GM23338 (cell line): ENCODE results near the gene MCM7. TPM values are rescaled to one million over a fixed set of nuclear protein-coding genes. Genes with fewer than 3 reads are reported as not detected.
A peak's percentile ranks its signal among the peaks of the same experiment; 100 is the strongest.

Experiments used
- ATAC-seq: fragments of 200-7000 bp; cut with Tn5 transposase; 3 replicates; pipeline ENCODE4 v1.9.1; 2020
- DNase-seq: peaks from one replicate; pipeline ENCODE4 v3.0.0-alpha.2; 2015; ENCODE audit warnings: low spot score
- H2AFZ ChIP-seq: fragments of 200-600 bp; sonication (generic); 2 replicates; pipeline ENCODE4 v1.8.0; 2016; ENCODE audit warnings: antibody characterized with exemption, mild to moderate bottlenecking, moderate library complexity
- H3F3A ChIP-seq: fragments of 200-600 bp; sonication (generic); replicated peaks from 2 replicates; pipeline ENCODE4 v1.8.0; 2017; ENCODE audit warnings: antibody characterized with exemption, mixed run types, low read depth
- H3K27ac ChIP-seq: fragments of 200-600 bp; sonication (generic); 2 replicates; pipeline ENCODE4 v1.6.1; 2016; ENCODE audit warnings: low read depth
- H3K27me3 ChIP-seq: fragments of 200-600 bp; sonication (generic); 2 replicates; pipeline ENCODE4 v1.8.0; 2016; ENCODE audit warnings: mild to moderate bottlenecking, mixed run types, moderate library complexity; ENCODE audit not compliant: insufficient read depth
- H3K36me3 ChIP-seq: fragments of 200-600 bp; sonication (generic); 2 replicates; pipeline ENCODE4 v1.8.0; 2016; ENCODE audit warnings: mild to moderate bottlenecking; ENCODE audit not compliant: insufficient read depth
- H3K4me1 ChIP-seq: fragments of 200-600 bp; sonication (generic); 2 replicates; pipeline ENCODE4 v1.8.0; 2016; ENCODE audit warnings: mild to moderate bottlenecking, moderate library complexity; ENCODE audit not compliant: insufficient read depth
- H3K4me2 ChIP-seq: fragments of 200-600 bp; sonication (generic); 2 replicates; pipeline ENCODE4 v1.7.1; 2017; ENCODE audit warnings: mixed run types
- H3K4me3 ChIP-seq: fragments of 200-600 bp; sonication (generic); 2 replicates; pipeline ENCODE4 v1.6.1; 2016; ENCODE audit warnings: mixed run types
- H3K79me2 ChIP-seq: fragments of 200-600 bp; sonication (generic); replicated peaks from 2 replicates; pipeline ENCODE4 v1.8.0; 2017; ENCODE audit warnings: mild to moderate bottlenecking; ENCODE audit not compliant: insufficient read depth
- H3K9me2 ChIP-seq: fragments of 200-600 bp; sonication (generic); 2 replicates; pipeline ENCODE4 v1.8.0; 2017; ENCODE audit not compliant: insufficient read depth
- H4K20me1 ChIP-seq: fragments of 200-600 bp; sonication (generic); replicated peaks from 2 replicates; pipeline ENCODE4 v1.8.0; 2017; ENCODE audit warnings: mild to moderate bottlenecking; ENCODE audit not compliant: insufficient read depth
- H3K27ac Mint-ChIP-seq: 2 replicates; pipeline ENCODE4 v1.8.0; 2020; ENCODE audit warnings: inconsistent platforms, mild to moderate bottlenecking, moderate library complexity, mixed read lengths
- H3K27me3 Mint-ChIP-seq: 3 replicates; pipeline ENCODE4 v1.8.0; 2022; ENCODE audit warnings: low read depth, mild to moderate bottlenecking, moderate library complexity, mixed read lengths, inconsistent platforms; ENCODE audit not compliant: insufficient read depth, poor library complexity
- H3K36me3 Mint-ChIP-seq: 3 replicates; pipeline ENCODE4 v1.8.0; 2021; ENCODE audit warnings: low read depth, mild to moderate bottlenecking, inconsistent platforms, moderate library complexity, mixed read lengths
- H3K4me1 Mint-ChIP-seq: 3 replicates; pipeline ENCODE4 v1.8.0; 2020; ENCODE audit warnings: mild to moderate bottlenecking, inconsistent platforms, mixed read lengths
- H3K4me3 Mint-ChIP-seq: 3 replicates; pipeline ENCODE4 v1.8.0; 2021; ENCODE audit warnings: moderate library complexity, mild to moderate bottlenecking, inconsistent platforms, mixed read lengths
- H3K9me3 Mint-ChIP-seq: 3 replicates; pipeline ENCODE4 v1.8.0; 2020; ENCODE audit warnings: moderate library complexity, mild to moderate bottlenecking, inconsistent platforms, mixed read lengths
- EZH2 ChIP-seq: fragments of 200-600 bp; sonication (generic); IDR thresholded peaks from one replicate; pipeline ENCODE4 v1.8.0; 2017; ENCODE audit warnings: antibody characterized with exemption, mild to moderate bottlenecking, low read depth; ENCODE audit not compliant: unreplicated experiment
- EZH2phosphoT487 ChIP-seq: fragments of 200-600 bp; sonication (generic); IDR thresholded peaks from one replicate; pipeline ENCODE4 v1.8.1; 2018; ENCODE audit warnings: antibody characterized with exemption; ENCODE audit not compliant: unreplicated experiment
- POLR2AphosphoS5 ChIP-seq: IDR thresholded peaks from 2 replicates; pipeline ENCODE4 v1.6.1; 2016; ENCODE audit warnings: antibody characterized with exemption, low read depth
- STAT1 ChIP-seq: IDR thresholded peaks from one replicate; pipeline ENCODE4 v1.6.1; 2016; ENCODE audit warnings: antibody characterized with exemption; ENCODE audit not compliant: unreplicated experiment
- ZNF462 ChIP-seq: fragments of 250-450 bp; sonication (Bioruptor Pico); IDR thresholded peaks from 2 replicates; pipeline ENCODE4 v1.5.0; 2020; ENCODE audit warnings: mild to moderate bottlenecking, moderate library complexity
- polyA plus RNA-seq: library from polyadenylated mRNA; unstranded; fragments of >200 nt; fragmentation: Nextera tagmentation; extraction: Ambion mirVana; gene quantifications from 2 replicates; pipeline ENCODE4 v1.2.1, GENCODE V29; 2016
- total RNA-seq: library from RNA; depleted of rRNA; stranded (reverse); fragments of >200 nt; shearing (Covaris generic); gene quantifications from 2 replicates; pipeline ENCODE4 v1.2.3, GENCODE V29; 2014

Gene MCM7
- total and polyA plus RNA-seq, 2 experiments from 2014 or later: 140 to 285 TPM

GRCh38 chr7:100065452-100066186 is 35.6 kb downstream of the MCM7 start:
- no peaks in the 10 kb centered on the region for H3K4me1 Mint-ChIP-seq
- Histone ChIP-seq H3K4me1 (no peaks in the 10 kb centered on the region), H3K4me2 (no peak overlapping the region), H4K20me1 (peaks cover 6% of the 10 kb centered on the region), H3F3A (peaks cover 27% of the 10 kb centered on the region), H3K9me2 (no peaks in the 10 kb centered on the region), H3K36me3 (peaks cover 28% of the 10 kb centered on the region), H2AFZ (no peak overlapping the region), H3K27ac (no peak overlapping the region), H3K27me3 (0 out of 2 replicates have a peak, but pooled peaks cover 3% of the 10 kb centered on the region), H3K79me2 (peaks cover 4% of the 10 kb centered on the region; the same call in 1 of the 2 replicates), H3K4me3 (no peak overlapping the region)
- DNase-seq: no peak
- H3K27me3 Mint-ChIP-seq: peaks cover 17% of the 10 kb centered on the region
- peaks cover 24% of the 10 kb centered on the region for H3K9me3 Mint-ChIP-seq
- no peak for TF ChIP-seq ZNF462 (CRISPR knock-in tag)
- TF ChIP-seq POLR2AphosphoS5: 0 out of 2 replicates have a peak, but pooled peaks have one; percentile 31
- TF ChIP-seq EZH2phosphoT487: no peak
- no peak for TF ChIP-seq STAT1
- ATAC-seq: no peak
- H3K4me3 Mint-ChIP-seq: no peak overlapping the region
- no peak overlapping the region for H3K27ac Mint-ChIP-seq
- H3K36me3 Mint-ChIP-seq: peaks cover 90% of the 10 kb centered on the region

GRCh38 chr7:100064162-100064561 is 37.0 kb downstream of the MCM7 start:
- Mint-ChIP-seq H3K4me1 (no peaks in the 10 kb centered on the region), H3K27me3 (peaks cover 9% of the 10 kb centered on the region), H3K27ac (no peak overlapping the region; the same call in 1 of the 2 replicates), H3K4me3 (no peak overlapping the region), H3K9me3 (peaks cover 9% of the 10 kb centered on the region; the same call in 1 of the 3 replicates), H3K36me3 (peaks cover 86% of the 10 kb centered on the region)
- DNase-seq (no peak), ATAC-seq (no peak)
- Histone ChIP-seq H3K27me3 (no peaks in the 10 kb centered on the region), H4K20me1 (peaks cover 6% of the 10 kb centered on the region), H3K36me3 (peaks cover 21% of the 10 kb centered on the region), H3K27ac (no peak overlapping the region), H3K79me2 (no peaks in the 10 kb centered on the region), H3K4me2 (no peak overlapping the region), H3K4me1 (no peaks in the 10 kb centered on the region), H3K9me2 (no peaks in the 10 kb centered on the region), H3K4me3 (no peak overlapping the region), H2AFZ (no peak overlapping the region), H3F3A (peaks cover 21% of the 10 kb centered on the region)
- TF ChIP-seq EZH2: no peak
